ENCODE measurements around the gene KLLN.
A peak's percentile ranks its signal among the peaks of the same experiment; 100 is the strongest.
"Not testable (repeated sequence)": the region's sequence is repeated elsewhere in the genome, so short reads cannot be mapped to it uniquely, and the experiment has no call there.

The KLLN gene

GRCh38 chr10:87866412-87866974 is 3.2 kb upstream of the KLLN start:
- no peak for ATAC-seq

GRCh38 chr10:87865241-87865881 is 2.0 kb upstream of the KLLN start:
- ATAC-seq (no peak), DNase-seq (no peak)

More at GRCh38 chr10:87866412-87866974, 3.2 kb upstream of the KLLN start:
- no peak for DNase-seq

- no peak for DNase-seq
Observed at GRCh38 chr10:87864496-87865059, 1.2 kb upstream of the KLLN start.

GRCh38 chr10:87863951-87864495 is 690 bp upstream of the KLLN start:
- peak; percentile 41 for DNase-seq
- not testable (repeated sequence) for ATAC-seq

More at GRCh38 chr10:87864496-87865059, 1.2 kb upstream of the KLLN start:
- no peak for ATAC-seq

- ATAC-seq (peak; percentile 15), DNase-seq (no peak)
Observed at GRCh38 chr10:87862679-87863052, 667 bp downstream of the KLLN start.

GRCh38 chr10:87861953-87862678 is 1.2 kb downstream of the KLLN start:
- ATAC-seq (peak; percentile 64), DNase-seq (peak; percentile 94)

- peak; percentile 45 for DNase-seq
- no peak for ATAC-seq
Observed at GRCh38 chr10:87861566-87861952, 1.8 kb downstream of the KLLN start.

- DNase-seq, result no peak
- no peak for ATAC-seq
Observed at GRCh38 chr10:87860816-87861403, 2.4 kb downstream of the KLLN start.

- ATAC-seq (no peak), DNase-seq (no peak)
Observed at GRCh38 chr10:87860156-87860795, 3.1 kb downstream of the KLLN start.

GRCh38 chr10:87855665-87856064 is 7.7 kb downstream of the KLLN start:
- DNase-seq, ATAC-seq: not testable (repeated sequence)

- DNase-seq, ATAC-seq: not testable (repeated sequence)
Observed at GRCh38 chr10:87855247-87855646, 8.1 kb downstream of the KLLN start.

GRCh38 chr10:87852089-87852488 is 11.2 kb downstream of the KLLN start:
- DNase-seq (no peak), ATAC-seq (no peak)

- DNase-seq, result peak; percentile 56
- ATAC-seq, result peak; percentile 81
Observed at GRCh38 chr10:87850742-87851205, 12.6 kb downstream of the KLLN start.

GRCh38 chr10:87849001-87849400 is 14.3 kb downstream of the KLLN start:
- DNase-seq (no peak), ATAC-seq (no peak)

GRCh38 chr10:87847550-87847949 is 15.8 kb downstream of the KLLN start:
- no peak for ATAC-seq
- no peak for DNase-seq

- DNase-seq, ATAC-seq: not testable (repeated sequence)
Observed at GRCh38 chr10:87846711-87847110, 16.6 kb downstream of the KLLN start.

GRCh38 chr10:87846023-87846422 is 17.3 kb downstream of the KLLN start:
- DNase-seq, result no peak
- ATAC-seq, result no peak

- DNase-seq, result no peak
- ATAC-seq, result no peak
Observed at GRCh38 chr10:87845624-87845998, 17.7 kb downstream of the KLLN start.

- DNase-seq (no peak), ATAC-seq (no peak)
Observed at GRCh38 chr10:87844837-87845623, 18.3 kb downstream of the KLLN start.

- ATAC-seq, result no peak
- DNase-seq, result no peak
Observed at GRCh38 chr10:87843714-87844113, 19.6 kb downstream of the KLLN start.
